IPS-NIHi7 (cell line): ENCODE results near the gene HTT.

Experiments
- DNase-seq: peaks from one replicate; pipeline ENCODE4 v3.0.0; 2012; ENCODE audit warnings: mixed read lengths; ENCODE audit errors: extremely low spot score

Gene HTT

GRCh38 chr4:3074078-3074845 lies at the start of gene HTT, which contains the start of gene HTT-AS:
HTT (plus strand) TSS chr4:3074681; CDS start chr4:3074826, 145 bp downstream.
HTT-AS (minus strand) TSS chr4:3074538.
- peak; percentile 96 for DNase-seq

GRCh38 chr4:3025881-3026280 lies 48.6 kb upstream of the HTT start:
- no peak for DNase-seq

- no peak for DNase-seq
These were observed 47.9 kb upstream of the HTT start for GRCh38 chr4:3026540-3026939.

- DNase-seq, result no peak
These were observed 45.0 kb upstream of the HTT start for GRCh38 chr4:3029464-3029863.

- DNase-seq, result no peak
These were observed 43.7 kb upstream of the HTT start for GRCh38 chr4:3030566-3031356.

GRCh38 chr4:3031357-3032082 lies 43.0 kb upstream of the HTT start:
- DNase-seq, result no peak

DNA sequence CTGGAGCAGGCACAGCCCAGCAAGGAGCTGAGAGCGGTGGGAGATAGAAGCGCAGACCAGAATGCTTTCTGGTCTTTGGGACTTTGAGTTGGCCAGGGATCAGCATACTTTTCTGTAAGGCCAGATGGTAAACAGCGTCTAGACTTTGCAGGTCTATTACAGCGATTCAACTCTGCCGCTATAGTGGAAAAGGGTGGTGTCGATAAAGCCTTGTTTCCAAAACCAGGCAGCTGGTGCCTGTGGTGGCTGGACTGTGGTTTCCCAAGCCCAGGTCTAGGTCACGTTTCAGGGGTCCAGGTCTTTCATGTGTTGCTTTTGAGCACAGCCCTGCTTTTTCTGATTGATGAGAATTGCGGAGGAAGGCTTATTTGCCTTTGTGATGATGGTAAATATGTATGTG lies 40.2 kb upstream of the HTT start:
- DNase-seq, result no peak

GRCh38 chr4:3035249-3035648 lies 39.2 kb upstream of the HTT start:
- DNase-seq, result no peak

GRCh38 chr4:3035674-3036073 lies 38.8 kb upstream of the HTT start:
- DNase-seq, result no peak

- no peak for DNase-seq
These were observed 38.1 kb upstream of the HTT start for GRCh38 chr4:3036131-3036952.

GRCh38 chr4:3037957-3038461 lies 36.5 kb upstream of the HTT start:
- DNase-seq, result no peak

DNA sequence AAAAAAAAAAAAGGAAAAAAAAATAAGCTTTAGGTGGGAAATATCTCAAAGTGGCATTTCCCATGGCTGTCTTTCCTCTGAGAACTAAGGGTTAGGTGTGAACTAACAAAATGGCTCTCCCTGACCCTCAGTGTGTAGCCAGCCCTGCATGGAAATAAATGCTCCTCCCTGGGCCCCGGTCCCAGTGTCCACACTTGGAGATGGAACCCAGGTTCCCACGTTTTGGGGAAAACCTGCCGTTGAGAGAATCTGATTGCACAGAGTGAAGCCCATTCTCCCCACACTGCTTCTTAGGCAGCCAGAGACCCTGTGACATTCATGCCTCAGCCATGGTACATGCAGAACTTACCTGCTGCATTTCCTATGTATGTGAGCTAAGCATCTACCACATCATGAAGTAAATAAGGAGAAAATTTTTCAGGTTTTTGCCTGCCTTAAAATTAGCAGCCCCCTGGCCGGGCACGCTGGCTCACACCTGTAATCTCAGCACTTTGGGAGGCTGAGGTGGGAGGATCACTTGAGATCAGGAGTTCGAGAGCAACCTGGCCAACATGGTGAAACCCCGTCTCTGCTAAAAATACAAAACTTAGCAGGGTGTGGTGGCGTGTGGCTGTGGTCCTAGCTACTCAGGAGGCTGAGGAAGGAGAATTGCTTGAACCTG lies 34.6 kb upstream of the HTT start:
- no peak for DNase-seq

GRCh38 chr4:3040452-3041191 lies 33.9 kb upstream of the HTT start:
- DNase-seq, result no peak

DNA sequence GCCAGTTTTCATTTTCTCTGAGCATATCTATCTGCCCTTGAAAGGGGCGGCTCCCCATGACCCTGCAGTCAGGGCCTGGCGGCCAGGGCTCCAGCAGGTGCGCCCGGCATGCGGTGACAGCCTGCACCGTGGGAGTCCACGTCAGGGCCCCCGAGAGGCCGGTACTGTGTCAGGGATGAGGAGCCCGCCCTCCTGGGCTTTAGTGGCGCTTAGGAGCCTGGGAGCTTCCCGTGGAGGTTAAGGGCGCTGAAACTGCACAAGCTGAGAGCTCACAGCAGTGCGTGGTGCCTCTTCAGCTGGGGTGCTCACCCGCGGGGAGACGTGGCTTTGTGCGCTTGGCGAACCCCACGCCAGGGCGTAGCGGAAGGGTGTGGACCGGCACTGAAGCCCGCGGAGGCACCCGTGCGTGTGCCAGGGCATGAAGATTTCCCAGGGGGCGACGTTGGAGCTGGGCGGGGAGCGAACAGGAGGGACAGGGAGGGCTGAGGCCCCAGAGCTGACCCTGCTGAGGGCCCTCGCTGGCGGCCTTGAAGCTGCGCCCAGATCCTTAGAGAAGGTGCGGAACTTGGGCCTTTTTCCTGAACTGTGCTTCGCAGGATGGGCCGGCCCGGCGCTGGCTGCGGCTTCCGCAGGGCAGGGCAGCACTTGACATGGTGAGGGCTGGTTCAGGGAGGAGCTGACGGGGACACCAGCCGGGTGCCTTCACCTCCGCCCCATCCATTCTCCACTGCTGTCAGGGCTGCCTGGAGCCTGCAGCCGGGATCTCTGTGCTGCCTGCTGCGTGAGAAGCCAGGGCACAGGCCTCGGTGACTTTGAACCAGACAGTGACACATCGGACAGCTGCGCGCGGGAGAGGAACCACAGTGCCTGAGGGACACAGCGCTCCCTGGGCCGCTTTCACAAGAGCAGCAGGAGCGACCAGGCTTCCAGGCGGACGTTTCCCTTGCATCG lies 33.0 kb upstream of the HTT start:
- DNase-seq, result no peak

GRCh38 chr4:3042226-3042625 lies 32.3 kb upstream of the HTT start:
- no peak for DNase-seq

DNA sequence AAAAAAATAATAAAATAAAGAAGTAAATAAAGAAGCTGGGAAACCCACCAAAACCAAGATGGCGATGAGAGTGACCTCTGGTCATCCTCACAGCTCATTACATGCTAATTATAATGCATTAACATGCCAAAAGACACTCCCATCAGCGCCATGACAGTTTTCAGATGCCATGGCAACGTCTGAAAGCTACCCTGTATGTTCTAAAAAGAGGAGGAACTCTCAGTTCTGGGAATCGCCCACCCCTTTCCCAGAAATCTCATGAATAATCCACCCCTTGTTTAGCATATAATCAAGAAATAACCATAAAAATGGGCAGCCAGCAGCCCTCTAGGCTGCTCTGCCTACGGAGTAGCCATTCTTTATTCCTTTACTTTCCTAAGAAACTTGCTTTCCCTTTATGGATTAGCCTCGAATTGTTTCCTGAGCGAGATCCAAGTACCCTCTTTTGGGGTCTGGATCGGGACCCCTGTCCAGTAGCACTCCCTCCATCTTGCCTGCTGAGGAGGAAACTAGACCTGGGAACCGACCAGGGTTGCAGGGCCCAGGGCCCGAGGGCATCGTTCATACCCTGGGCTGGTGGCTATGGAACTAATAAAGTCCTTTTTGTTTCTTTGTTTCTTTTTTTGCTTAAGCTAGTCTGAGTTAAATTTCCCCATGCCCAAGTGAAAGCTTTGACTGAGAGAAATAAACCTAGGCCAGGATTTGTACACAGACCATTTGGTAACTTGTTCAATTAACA lies 31.0 kb upstream of the HTT start:
- DNase-seq, result no peak

- no peak for DNase-seq
These were observed 29.3 kb upstream of the HTT start for GRCh38 chr4:3044870-3045819.
